ENCODE results near the gene LPP. TPM values are rescaled to one million over a fixed set of nuclear protein-coding genes. Genes with fewer than 3 reads are reported as not detected.

Gene LPP
- total RNA-seq, 1 donor from 2014 or later = 132 TPM

DNA sequence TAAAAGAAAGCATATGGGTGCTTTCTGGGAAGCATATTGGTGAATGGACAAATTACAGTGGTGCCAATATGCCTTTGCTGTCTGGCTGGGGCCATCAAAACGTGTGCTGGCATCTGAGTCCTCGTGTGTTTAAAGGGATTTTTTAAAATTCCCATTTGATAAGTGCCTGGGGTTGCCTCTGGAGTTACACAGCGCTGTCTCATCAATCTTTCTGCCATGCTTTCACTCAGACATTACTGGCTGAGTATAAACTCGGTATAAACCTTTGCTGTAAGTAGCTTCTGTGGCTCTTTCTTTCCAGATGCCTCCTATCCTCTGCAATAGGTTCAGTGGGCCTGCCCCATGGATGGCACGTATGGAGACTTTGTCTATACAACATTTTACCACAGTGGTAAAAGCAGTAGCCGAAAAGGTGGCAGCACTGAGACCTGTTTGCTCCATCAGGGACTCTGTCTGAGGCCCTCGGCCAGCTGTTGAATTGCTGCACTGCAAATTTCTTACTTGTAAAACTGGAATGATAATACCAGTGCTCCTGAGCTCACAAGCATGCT, 195.5 kb downstream of the LPP start:
- Mint-ChIP-seq H3K27me3 (ENCODE audit: low read depth) (no peaks in the 10 kb centered on the region), H3K36me3 (no peaks in the 10 kb centered on the region), H3K4me1 (peaks cover 47% of the 10 kb centered on the region), H3K9me3 (no peaks in the 10 kb centered on the region), H3K27ac (peak overlapping the region; percentile 95), H3K4me3 (no peak overlapping the region)
- DNase-seq (ENCODE audit: low spot score in 2 of 2, unreplicated experiment in 2 of 2) = no peak
- TF ChIP-seq, protein P1, sequence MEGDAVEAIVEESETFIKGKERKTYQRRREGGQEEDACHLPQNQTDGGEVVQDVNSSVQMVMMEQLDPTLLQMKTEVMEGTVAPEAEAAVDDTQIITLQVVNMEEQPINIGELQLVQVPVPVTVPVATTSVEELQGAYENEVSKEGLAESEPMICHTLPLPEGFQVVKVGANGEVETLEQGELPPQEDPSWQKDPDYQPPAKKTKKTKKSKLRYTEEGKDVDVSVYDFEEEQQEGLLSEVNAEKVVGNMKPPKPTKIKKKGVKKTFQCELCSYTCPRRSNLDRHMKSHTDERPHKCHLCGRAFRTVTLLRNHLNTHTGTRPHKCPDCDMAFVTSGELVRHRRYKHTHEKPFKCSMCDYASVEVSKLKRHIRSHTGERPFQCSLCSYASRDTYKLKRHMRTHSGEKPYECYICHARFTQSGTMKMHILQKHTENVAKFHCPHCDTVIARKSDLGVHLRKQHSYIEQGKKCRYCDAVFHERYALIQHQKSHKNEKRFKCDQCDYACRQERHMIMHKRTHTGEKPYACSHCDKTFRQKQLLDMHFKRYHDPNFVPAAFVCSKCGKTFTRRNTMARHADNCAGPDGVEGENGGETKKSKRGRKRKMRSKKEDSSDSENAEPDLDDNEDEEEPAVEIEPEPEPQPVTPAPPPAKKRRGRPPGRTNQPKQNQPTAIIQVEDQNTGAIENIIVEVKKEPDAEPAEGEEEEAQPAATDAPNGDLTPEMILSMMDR (IDR thresholded peaks at IDR 0.05; ENCODE audit: unreplicated experiment) = no peak

DNA sequence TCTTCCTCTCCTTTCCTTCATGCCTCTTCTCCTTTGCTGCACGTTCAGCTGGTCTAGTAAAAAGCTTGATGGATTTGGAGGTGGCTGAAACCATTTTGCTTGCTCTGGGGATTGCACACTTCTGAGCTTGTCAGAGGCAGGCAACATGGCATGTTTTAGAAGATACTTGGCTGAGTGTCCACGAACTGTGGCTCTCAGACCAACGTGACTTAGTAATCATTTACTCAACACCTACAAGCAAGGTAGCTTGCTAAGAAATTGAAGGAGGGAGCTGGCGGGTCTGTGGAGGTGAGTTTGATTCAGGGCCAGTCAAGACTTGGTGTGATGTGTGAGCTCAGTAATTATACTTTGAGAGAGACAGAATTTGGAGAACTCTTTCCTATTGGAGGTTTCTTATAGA, 196.0 kb downstream of the LPP start:
- Mint-ChIP-seq H3K27ac (peak overlapping the region; percentile 95), H3K4me1 (peaks cover 44% of the 10 kb centered on the region), H3K27me3 (ENCODE audit: low read depth) (no peaks in the 10 kb centered on the region), H3K4me3 (no peak overlapping the region), H3K9me3 (no peaks in the 10 kb centered on the region), H3K36me3 (no peaks in the 10 kb centered on the region)
- TF ChIP-seq, protein P1 (IDR thresholded peaks at IDR 0.05; ENCODE audit: unreplicated experiment) = no peak
- DNase-seq (ENCODE audit: low spot score in 2 of 2, unreplicated experiment in 2 of 2) = no peak

GRCh38 chr3:188350961-188351360, 197.0 kb downstream of the LPP start:
- Mint-ChIP-seq H3K4me1 (peaks cover 37% of the 10 kb centered on the region), H3K4me3 (no peak overlapping the region), H3K9me3 (no peaks in the 10 kb centered on the region), H3K27ac (peak overlapping the region; percentile 29), H3K36me3 (no peaks in the 10 kb centered on the region), H3K27me3 (ENCODE audit: low read depth) (no peaks in the 10 kb centered on the region)
- TF ChIP-seq, protein P1 (IDR thresholded peaks at IDR 0.05; ENCODE audit: unreplicated experiment) = no peak
- DNase-seq (ENCODE audit: low spot score in 2 of 2, unreplicated experiment in 2 of 2) = no peak

GRCh38 chr3:188351648-188352047, 197.7 kb downstream of the LPP start:
- TF ChIP-seq, protein P1 (IDR thresholded peaks at IDR 0.05; ENCODE audit: unreplicated experiment) = no peak
- no peak for DNase-seq (ENCODE audit: low spot score in 2 of 2, unreplicated experiment in 2 of 2)
- Mint-ChIP-seq H3K27ac (no peak overlapping the region), H3K4me1 (peaks cover 37% of the 10 kb centered on the region), H3K9me3 (no peaks in the 10 kb centered on the region), H3K4me3 (no peak overlapping the region), H3K36me3 (no peaks in the 10 kb centered on the region), H3K27me3 (ENCODE audit: low read depth) (no peaks in the 10 kb centered on the region)

GRCh38 chr3:188352196-188352927, 198.4 kb downstream of the LPP start:
- Mint-ChIP-seq H3K36me3 (no peaks in the 10 kb centered on the region), H3K4me3 (no peak overlapping the region), H3K27me3 (ENCODE audit: low read depth) (no peaks in the 10 kb centered on the region), H3K27ac (no peak overlapping the region), H3K4me1 (peaks cover 35% of the 10 kb centered on the region), H3K9me3 (no peaks in the 10 kb centered on the region)
- no peak for DNase-seq (ENCODE audit: low spot score in 2 of 2, unreplicated experiment in 2 of 2)
- TF ChIP-seq, protein P1 (IDR thresholded peaks at IDR 0.05; ENCODE audit: unreplicated experiment) = no peak

Measured in mesothelial cell of epicardium (in vitro differentiated cells).